H4 (cell line): ENCODE results near the gene MCFD2. TPM values are rescaled to one million over a fixed set of nuclear protein-coding genes. Genes with fewer than 3 reads are reported as not detected.

ENCODE experiments used
- DNase-seq: peaks from one replicate; pipeline ENCODE4 v3.0.0-alpha.2; 2015; ENCODE audit warnings: low spot score
- total RNA-seq: library from RNA; depleted of rRNA; stranded (reverse); fragments of >200 nt; shearing (Covaris generic); gene quantifications from 2 replicates; pipeline ENCODE4 v1.2.3, GENCODE V29; 2014; rRNA removed

MCFD2 gene
- 112 and 124 TPM in 2 replicates for total RNA-seq

DNA sequence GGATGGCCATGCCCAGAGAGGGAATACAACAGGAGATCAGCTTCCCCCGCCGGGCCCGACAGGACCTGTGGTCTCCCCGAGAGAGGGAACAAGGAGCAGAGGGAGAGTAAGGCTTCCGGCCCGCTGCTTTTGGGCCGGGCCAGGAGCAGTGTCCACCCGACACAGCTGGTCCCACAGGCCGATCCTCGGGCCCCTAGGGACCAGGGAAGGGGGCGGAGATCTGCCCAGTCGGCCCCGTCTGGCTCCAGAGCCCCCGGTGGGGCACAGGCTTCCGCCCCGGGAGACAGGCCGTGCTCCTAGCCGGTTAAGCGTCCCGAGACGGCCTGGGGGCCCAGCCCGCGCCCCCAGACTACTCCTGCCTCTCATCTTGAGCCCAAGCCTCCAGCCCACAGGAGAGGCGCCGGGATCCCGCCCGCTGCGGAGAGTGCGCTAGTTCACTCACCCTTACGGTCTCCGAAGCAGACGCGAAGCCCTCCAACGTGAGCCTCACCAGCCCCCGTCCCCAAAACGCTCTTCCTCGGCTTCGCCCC, at the start of gene MCFD2:
Gene MCFD2, minus strand, starts transcription at position 526 of the 530 bp plus-strand sequence. CDS start 6,635 bp downstream, outside the sequence.
- no peak for DNase-seq

DNA sequence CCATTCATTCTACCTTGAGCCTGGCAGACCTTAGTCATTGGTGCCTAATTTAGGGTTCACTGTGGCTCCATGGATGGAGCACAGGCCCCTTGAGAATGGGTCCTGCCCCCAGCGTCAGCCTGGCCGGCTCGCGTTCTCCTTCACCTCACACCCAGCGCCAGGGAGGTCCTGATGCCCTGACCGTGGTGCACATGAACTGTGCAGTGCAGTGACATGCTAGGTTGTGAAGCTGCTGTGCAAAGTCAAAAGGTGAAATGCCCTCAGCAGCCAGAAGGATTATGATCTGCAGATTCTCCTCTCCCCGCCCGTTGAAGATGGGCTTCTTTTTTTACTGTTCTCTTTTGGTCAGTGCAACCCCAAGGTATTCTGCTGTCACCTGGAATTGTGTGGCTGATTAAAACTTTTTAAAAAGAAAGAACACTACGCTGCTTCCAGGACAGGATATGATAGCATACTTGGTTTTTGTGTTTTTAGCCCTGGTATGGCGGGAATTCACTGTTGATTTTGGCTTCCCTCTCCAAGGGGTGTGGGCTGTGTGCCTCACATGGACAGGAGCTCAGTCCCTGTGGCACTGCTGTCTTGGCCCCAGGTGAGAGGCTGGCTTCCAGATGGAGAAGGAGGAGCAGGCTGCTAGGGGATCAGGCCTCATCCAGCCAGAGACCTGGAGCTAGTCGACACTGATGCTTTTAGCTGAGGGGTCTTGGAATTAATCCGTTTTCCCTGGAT, 49.4 kb upstream of the MCFD2 start:
- DNase-seq = no peak

DNA sequence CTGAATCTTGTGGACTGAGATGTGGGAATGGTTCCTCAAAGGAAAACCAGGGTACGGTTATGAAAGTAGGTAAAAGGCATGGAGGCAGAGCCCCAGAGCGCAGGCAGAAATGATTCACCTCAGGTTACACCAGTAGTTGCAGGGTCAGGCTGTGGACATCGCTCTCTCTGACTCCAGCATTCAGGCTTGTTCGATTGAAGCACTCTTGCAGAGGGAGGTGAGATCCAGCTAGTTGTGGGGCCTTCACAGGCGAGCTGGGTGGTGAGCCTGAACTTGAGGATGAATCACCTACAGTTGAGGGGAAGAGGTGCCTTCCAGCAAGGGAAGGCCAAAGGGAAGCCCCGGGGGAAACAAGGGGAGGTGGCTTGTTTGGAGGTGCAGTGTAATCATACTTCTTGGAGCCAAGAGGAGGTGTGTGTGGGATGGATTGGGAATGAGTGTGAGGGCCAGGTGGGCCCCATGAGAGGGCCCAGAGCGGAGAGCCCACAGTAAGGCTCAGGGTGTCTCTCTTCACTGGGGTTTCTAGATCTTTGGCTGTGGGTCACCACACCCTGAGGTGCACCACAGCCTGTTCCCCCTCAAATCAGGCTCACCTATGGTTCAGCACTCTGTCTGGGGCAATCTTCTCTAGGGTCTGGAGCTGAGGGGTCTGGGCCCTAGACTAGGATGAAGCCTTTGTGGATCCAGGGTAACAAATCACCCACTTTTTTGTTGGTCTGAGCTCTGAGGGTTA, 48.5 kb upstream of the MCFD2 start:
- DNase-seq = no peak

DNA sequence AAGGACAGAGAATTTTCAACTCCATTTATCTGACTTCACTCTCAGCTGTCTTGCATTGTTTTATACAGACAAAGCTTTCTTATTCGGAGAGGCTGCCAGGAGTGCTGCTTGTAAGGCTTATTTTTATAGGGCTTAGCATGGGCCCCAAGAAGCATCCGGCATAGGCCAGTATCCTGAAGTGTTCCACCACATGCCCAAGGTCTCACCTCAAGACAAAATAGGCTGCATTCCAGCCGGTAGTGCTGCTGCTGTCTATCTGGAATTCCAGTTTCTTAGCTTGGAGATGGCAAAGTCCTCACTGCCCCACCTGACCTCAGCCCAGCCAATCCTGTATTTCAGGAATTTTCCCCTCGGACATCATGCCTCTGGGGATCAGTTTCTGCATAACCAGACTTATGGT, 47.6 kb upstream of the MCFD2 start:
- DNase-seq = no peak

DNA sequence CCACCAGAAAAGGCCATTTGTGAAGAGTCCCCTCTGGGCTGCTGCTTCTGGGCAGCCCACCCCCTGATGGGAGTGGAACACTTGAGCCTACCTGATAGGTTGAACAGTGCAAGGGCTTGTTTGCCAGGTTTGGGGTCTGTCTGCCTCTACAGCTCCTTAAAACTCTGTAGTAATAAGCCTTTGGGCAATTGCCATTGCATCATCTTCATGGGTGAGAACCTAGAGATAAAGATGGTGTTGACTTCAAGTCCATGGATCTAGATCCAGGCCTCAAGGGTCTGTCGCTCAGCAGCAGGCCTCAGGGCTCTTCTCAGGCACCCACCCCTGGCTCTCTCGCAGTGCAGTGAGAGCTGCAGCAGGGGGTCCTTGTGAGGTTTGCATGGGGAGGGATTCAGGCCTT, 47.1 kb upstream of the MCFD2 start:
- no peak for DNase-seq

DNA sequence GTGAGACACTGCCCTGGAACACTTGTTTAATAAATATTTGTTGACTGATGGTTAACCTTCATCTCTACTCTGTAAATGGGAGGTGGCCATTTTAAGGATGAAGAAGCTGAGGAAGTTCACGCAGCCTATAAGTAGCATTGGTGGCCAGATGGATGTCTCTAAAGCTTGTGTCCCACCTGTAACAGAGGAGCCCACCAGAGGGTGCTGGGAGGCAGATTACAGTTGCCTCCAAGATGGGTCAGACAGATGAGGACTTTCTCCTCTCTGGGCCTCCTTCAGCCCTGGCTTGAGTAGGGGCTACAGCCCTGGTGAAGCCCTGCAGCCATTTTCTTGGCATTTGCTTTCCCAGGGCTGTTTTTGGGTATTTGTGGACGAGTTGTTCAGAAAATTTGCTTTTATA, 45.0 kb upstream of the MCFD2 start:
- DNase-seq = no peak

DNA sequence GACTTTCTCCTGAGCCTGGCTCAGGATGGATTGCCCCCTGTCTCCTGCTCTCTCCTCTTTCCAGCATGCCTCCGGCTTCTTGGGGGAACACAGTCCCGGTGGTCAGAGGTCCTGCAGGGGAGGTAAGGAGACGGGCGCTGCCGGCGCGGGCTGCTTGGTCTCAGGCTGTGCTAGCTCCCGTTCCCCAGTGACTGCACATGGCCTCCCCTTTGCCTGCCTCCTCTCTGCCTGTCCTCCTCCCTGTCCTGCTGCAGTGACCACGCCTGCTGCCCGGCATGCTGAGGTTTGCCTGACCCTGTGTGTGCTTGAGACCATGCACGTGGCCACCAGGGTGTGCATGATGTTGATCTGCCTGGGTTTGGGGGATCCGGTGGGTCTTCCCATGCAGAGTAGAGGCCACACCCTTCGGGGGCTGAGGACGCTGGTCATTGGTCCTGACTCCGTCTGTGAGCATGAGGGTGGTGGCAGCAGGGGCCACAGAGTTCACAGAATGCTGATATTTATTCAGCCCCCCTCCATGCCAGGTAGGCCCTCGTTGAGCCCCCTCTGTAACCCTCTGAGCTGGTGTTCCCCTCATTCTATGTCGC, 42.9 kb upstream of the MCFD2 start:
- no peak for DNase-seq

DNA sequence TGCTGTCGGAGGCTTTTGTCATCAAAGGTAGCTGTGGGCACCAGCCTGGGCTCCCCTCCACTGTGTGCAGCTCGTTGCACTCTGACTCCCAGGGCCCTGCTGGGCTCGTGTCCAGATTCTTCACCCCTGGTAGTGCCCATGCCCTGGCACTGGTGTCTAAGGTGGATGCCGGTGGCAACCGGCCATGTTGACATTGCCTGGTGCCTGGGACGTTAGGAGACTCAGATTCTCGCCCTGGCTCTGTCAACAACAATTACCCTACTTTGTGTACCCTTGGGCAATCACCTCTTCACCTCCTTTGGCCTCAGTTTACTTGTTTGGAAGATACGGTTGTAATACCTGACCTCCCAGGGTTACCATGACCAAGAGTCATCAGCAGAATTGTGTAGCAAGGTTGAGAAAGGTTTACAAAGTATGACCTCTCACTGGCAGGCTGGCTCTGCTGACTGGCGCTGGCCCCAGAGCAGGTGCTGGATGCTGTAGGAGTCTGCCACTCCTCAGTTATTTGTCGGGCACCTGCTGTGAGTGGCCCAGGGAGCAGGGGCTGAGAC, 41.5 kb upstream of the MCFD2 start:
- no peak for DNase-seq

DNA sequence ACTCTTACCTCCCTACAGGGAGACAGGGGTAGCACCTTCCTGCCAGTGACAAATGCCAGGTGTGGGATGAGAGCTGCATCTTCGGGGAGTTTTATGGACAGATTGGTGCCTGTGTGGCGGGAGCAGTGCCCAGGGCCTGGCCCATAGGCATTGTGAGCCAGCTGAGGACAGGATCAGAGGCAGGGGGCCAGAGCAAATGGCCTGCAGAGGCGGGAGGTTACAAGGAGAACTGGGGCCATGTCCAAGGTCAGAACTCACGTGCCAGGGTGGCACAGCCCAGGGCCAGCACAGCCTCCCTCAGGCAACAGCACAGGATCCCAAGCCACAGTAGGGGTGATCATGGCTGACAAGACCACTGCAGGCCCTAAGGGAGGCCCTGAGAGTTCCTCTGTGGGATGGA, 40.2 kb upstream of the MCFD2 start:
- DNase-seq = no peak

DNA sequence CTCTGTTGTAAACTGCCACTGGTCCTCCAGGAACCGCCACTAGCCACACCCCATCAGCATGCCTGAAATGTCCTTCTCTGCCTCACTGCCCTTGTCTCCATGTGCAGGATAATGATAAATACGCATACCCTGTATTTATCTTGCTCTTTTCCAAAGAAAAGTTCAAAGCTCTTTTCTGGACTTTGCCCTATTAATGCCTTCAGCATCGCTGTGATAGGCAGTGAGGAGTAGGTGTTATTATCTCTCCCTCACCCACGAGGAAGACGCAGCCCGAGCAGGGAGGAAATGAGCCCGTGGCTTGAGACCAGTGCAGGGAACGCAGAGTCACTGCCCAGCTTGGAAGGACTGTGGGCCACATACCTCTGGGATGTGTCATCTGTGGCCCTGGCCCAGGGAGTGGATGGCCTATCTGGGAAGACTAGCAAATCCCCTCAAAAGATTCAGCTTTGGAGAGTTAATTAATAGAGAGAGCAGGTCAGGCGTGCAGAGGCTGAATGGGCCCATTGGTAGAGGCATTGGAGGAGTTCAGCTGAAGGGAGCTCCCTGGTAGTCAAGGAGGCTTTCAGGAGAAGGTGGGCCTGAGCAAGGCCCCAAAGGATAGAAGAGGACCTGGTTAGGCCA, 39.5 kb upstream of the MCFD2 start:
- DNase-seq = peak; percentile 88

DNA sequence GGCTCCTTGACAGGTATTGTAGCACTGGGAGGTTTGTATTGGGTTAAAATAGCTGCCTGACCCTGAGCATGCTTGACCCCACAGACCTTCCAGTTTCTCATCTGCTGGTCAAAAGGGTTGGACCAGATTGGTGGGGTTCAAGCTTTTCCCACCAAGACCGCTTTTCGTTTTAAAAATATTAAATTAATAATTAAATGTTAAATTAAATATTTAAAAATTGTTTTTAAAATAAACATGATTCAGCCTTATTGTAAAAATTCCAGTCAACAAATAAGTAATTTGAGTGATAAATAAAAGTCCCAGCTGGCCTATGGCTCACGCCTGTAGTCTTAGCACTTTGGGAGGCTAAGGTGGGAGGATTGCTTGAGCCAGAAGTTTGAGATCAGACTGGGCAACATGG, 36.6 kb upstream of the MCFD2 start:
- DNase-seq = no peak

DNA sequence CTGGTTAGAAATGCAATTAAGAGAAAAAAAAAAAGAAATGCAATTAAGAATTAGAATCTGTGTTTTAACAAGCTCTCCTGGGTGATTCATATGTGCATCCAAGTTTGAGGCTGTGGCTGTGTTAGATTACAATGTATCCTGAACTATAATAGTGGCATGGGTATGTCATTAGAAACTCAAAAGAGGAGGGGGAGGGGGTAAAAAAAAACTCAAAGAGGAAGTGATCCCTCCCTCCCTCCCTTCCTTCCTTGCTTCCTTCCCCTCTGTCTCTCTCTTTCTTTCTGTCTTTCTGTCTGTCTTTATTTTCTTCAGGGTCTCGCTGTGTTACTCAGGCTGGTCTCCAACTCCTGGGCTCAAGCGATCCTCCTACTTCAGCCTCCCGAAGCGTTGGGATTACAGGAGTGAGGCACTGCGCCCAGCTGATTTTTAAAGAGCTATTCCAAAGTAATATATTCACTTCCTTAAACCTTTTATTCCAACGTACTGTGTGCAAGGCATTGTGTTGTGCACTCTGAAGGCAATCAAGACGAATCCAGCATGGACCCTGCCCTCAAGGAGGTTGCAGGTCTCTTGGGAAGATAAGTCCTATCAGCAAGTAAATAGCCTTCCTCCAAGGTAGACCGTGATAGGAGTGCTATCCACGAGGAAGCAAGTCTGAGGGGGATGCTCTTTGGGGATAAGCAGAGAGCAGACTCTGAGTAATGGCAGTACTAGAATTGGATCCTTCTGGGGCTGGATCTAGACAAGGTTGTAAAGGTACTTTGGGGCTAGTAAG, 35.9 kb upstream of the MCFD2 start:
- no peak for DNase-seq

DNA sequence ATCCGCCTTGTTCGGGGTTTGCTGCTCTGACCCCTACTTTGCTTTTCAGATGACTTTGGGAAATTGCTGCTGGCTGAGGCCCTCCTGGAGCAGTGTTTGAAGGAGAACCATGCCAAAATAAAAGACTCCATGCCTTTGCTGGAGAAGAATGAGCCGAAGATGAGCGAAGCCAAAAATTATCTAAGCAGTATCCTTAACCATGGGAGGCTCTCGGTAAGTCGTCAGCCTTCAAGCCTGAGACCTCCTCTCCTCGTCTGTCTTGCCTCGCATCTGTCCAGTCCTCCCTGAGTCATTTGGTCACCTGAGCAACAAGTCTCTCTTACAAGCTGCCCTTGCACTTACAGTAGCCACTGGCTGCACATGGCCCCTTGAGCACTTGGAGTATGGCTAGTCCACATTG, 34.7 kb upstream of the MCFD2 start:
- no peak for DNase-seq

DNA sequence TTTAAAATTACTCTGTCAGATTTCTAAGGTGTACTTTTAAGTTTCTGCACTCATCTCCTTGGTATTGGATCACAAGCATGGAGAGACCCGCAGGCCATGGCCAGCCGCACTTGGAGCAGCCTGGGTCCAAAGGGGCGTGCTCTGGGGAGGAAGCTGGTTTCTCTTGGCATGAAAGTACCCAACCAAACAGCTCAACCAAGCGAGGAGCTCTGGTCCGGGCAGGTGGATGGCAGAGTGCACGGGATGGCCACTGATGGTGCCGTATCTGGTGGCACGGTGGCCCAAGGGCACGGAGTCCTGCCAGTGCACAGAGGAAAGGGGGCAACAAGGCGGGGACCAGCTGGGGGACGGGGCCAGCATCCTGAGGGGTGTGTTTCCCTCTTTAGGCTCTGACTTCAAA, 32.2 kb upstream of the MCFD2 start:
- DNase-seq = no peak

DNA sequence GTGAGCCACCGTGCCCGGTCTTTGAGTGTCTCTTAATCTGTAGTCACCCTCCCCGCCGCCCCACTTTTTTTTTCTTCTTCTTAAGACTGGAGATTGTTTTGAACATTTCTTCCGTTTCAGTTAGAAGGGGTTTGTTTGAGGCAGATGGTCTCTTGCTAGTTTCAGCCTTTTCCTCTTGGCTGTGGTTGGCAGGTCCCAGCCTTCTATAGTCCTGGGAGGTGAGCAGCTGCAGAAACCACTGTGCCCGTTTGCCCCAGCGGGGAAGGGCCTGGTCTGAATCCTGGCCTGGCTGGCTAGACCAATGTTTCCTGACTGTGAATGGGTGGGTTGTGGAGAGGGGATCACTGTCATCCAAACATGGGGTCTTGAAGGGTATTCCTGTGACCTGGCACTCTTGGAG, 30.1 kb upstream of the MCFD2 start:
- no peak for DNase-seq

DNA sequence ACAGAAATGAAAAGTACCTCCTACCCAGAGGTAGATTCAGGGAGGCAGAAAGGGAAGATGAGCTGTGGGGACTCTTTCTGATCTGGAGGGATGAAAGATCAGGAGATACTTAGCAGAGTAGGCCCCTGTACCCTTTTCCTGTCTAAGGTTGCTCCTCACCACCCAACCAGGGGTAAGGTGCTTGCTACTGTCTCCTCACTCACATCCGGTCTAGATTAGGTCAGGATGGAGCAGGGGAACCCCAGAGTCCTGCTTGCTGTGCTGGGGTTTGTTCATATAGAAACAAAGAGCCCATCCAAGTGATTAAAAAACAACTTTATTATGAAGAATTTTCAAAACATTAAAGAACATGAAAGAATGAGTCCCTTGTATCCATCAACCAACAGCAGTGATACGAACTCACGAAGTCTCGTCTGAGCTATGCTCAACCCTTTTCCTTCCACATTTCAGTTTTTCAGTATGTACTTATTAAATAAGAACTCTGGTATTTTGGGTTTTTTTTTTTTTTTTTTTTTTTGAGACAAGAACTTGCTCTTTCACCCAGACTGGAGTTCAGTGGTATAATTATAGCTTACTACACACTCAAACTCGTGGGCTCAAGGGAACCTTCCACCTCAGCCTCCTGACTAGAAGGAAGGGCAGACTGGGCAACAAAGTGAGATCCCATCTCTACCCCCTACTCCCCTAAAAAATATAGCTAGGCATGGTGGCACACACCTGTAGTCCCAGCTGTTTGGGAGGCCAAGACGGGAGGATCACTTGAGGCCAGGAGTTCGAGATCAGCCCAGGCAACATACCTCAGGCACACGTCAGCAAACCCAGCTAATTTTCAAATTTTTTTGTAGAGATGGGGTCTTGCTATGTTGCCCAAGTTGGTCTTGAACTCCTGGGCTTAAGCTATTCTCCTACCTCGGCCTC, 28.5 kb upstream of the MCFD2 start:
- DNase-seq = no peak

DNA sequence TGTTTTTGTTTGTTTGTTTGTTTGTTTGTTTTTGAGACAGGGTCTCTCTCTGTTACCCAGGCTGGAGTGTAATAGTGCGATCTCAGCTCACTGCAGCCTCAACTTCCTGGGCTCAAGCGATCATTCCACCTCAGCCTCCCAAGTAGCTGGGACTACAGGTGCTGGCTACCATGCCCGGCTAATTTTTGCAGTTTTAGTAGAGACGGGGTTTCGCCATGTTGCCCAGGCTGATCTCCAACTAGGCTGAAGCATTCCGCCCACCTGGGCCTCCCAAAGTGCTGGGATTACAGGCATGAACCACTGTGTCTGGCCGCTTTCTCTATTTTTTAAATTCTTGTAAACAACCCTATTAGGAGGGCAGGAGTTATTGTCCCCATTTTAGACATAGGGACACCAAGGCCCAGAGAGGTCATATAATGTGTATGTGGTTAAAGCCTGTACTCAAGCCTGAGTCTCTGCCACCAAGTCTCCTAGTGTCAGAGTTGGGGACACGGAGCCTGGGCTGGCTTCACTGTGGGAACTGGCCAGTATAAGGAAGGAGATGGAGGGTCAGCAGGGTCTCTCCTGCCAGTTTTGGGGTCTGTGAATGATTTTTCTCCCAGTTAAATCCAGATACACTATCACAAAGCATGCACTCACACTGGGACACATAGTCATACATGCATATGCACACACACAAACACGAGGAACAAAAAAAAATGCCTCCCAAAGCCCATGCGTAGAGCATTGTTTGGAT, 27.5 kb upstream of the MCFD2 start:
- no peak for DNase-seq

DNA sequence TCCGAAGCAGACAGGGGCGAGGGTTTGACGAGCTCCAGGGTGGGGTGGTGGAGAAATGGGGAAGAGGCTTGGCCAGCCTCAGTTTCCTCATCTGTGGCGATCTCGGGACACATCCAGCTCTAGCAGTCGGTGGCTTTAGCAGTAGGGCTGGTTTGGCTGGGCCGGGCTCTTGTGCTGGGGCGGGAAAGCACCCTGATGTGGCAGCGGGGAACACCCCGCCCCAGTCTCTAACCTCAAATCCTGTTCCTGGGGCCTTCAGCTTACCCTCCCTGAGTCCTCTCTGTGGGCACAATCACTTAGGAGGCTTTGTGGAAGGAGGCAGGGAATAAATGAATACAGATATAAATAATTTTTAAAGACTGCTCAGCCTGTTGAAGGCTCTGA, 26.5 kb upstream of the MCFD2 start:
- no peak for DNase-seq

DNA sequence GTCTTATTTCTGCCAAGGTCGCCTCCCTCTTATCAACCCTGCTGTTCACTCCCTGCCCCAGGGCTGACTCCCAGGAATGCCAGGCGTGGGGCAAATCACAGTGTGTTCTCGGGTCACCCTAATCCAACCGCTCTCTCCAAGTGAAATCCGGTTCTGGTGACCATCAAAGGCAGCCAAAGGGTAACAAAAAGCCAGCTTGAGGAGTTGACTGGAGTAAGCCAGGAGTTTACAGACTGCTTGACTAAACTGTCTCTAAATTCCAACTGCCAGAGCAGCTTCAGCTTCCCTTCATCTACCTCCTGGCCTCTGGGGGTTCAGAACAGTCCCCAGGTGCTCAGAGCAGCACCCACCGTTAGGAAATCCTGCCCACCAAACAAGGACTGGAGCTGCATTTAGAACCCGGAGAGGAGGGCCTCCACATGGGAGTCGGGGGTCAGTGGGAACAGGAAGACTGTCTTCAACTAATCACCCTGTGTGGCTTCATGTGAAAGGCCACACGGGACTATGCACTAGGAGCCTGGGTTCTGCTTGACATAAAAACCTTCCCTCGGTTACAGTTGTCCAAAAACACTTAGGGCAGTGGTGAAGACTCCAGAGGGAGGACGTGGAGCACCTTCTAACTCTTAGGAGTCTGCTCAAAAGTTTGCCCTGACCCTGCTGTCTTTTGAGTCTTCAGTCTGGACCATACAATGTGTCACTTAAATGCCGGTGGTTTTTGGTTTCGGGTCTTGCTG, 24.2 kb upstream of the MCFD2 start:
- no peak for DNase-seq
